ENCODE results near the gene MICAL1. TPM values are rescaled to one million over a fixed set of nuclear protein-coding genes. Genes with fewer than 3 reads are reported as not detected.

MICAL1 gene
- total and polyA plus RNA-seq, 2 experiments from 2014 or later, result 46.5 to 51.2 TPM

- Histone ChIP-seq H3K9me2 (replicated peaks; ENCODE audit: insufficient read depth) (no peaks in the 10 kb centered on the region), H3K79me2 (peaks cover 6% of the 10 kb centered on the region), H2AFZ (no peak overlapping the region), H3K27me3 (no peaks in the 10 kb centered on the region), H3K4me3 (no peak overlapping the region), H3K27ac (no peak overlapping the region), H3K9me3 (ENCODE audit: low read depth) (no peaks in the 10 kb centered on the region), H4K20me1 (ENCODE audit: insufficient read depth, poor library complexity, severe bottlenecking) (no peaks in the 10 kb centered on the region), H3K36me3 (replicated peaks; ENCODE audit: insufficient read depth, low read depth) (no peaks in the 10 kb centered on the region), H3K4me1 (ENCODE audit: insufficient read depth) (peaks cover 6% of the 10 kb centered on the region), H3K4me2 (no peak overlapping the region)
- no peak for TF ChIP-seq EZH2 (IDR thresholded peaks at IDR 0.05; ENCODE audit: borderline replicate concordance)
- 97% methylated on average over 7 of the region's 7 CpGs for WGBS (ENCODE audit: low lambda C conversion rate, missing lambda C conversion rate)
- DNase-seq (ENCODE audit: low spot score), result no peak
Observed at GRCh38 chr6:109451376-109451775, 4.2 kb downstream of the MICAL1 start.

GRCh38 chr6:109450801-109451200, 4.8 kb downstream of the MICAL1 start:
- no peak overlapping the region for H3K4me2 ChIP-seq
- H3K79me2 ChIP-seq, result peaks cover 6% of the 10 kb centered on the region
- no peak overlapping the region for H3K4me3 ChIP-seq
- H3K36me3 ChIP-seq (replicated peaks; ENCODE audit: insufficient read depth, low read depth), result no peaks in the 10 kb centered on the region
- H3K9me3 ChIP-seq (ENCODE audit: low read depth), result no peaks in the 10 kb centered on the region
- H3K27me3 ChIP-seq, result no peaks in the 10 kb centered on the region
- H2AFZ ChIP-seq, result no peak overlapping the region
- TF ChIP-seq CTCF (IDR thresholded peaks at IDR 0.05; ENCODE audit: poor library complexity), result no peak
- DNase-seq (ENCODE audit: low spot score), result no peak
- peaks cover 6% of the 10 kb centered on the region for H3K4me1 ChIP-seq (ENCODE audit: insufficient read depth)
- no peaks in the 10 kb centered on the region for H3K9me2 ChIP-seq (replicated peaks; ENCODE audit: insufficient read depth)
- no peaks in the 10 kb centered on the region for H4K20me1 ChIP-seq (ENCODE audit: insufficient read depth, poor library complexity, severe bottlenecking)
- 89% methylated on average over 3 of the region's 3 CpGs for WGBS (ENCODE audit: low lambda C conversion rate, missing lambda C conversion rate)
- H3K27ac ChIP-seq, result no peak overlapping the region

- H3K4me2 ChIP-seq, result no peak overlapping the region
- H3K27me3 ChIP-seq, result no peaks in the 10 kb centered on the region
- H3K4me3 ChIP-seq, result no peak overlapping the region
- no peak for DNase-seq (ENCODE audit: low spot score)
- WGBS (ENCODE audit: low lambda C conversion rate, missing lambda C conversion rate), result 95% methylated on average over 16 of the region's 16 CpGs
- peaks cover 6% of the 10 kb centered on the region for H3K4me1 ChIP-seq (ENCODE audit: insufficient read depth)
- H3K27ac ChIP-seq, result no peak overlapping the region
- H2AFZ ChIP-seq, result no peak overlapping the region
- H3K9me3 ChIP-seq (ENCODE audit: low read depth), result no peaks in the 10 kb centered on the region
- H3K36me3 ChIP-seq (replicated peaks; ENCODE audit: insufficient read depth, low read depth), result no peaks in the 10 kb centered on the region
- TF ChIP-seq CTCF (IDR thresholded peaks at IDR 0.05; ENCODE audit: poor library complexity), result no peak
- no peak for TF ChIP-seq EZH2 (IDR thresholded peaks at IDR 0.05; ENCODE audit: borderline replicate concordance)
- no peak for TF ChIP-seq EZH2phosphoT487 (IDR thresholded peaks at IDR 0.05; ENCODE audit: low read depth, severe bottlenecking, unreplicated experiment)
- no peaks in the 10 kb centered on the region for H4K20me1 ChIP-seq (ENCODE audit: insufficient read depth, poor library complexity, severe bottlenecking)
- H3K79me2 ChIP-seq, result peaks cover 6% of the 10 kb centered on the region
- no peaks in the 10 kb centered on the region for H3K9me2 ChIP-seq (replicated peaks; ENCODE audit: insufficient read depth)
Observed at GRCh38 chr6:109449795-109450673, 5.5 kb downstream of the MICAL1 start.

- no peak overlapping the region for H2AFZ ChIP-seq
- H3K27me3 ChIP-seq, result no peaks in the 10 kb centered on the region
- no peaks in the 10 kb centered on the region for H3K9me2 ChIP-seq (replicated peaks; ENCODE audit: insufficient read depth)
- peaks cover 1% of the 10 kb centered on the region for H3K4me1 ChIP-seq (ENCODE audit: insufficient read depth)
- H3K36me3 ChIP-seq (replicated peaks; ENCODE audit: insufficient read depth, low read depth), result no peaks in the 10 kb centered on the region
- no peaks in the 10 kb centered on the region for H4K20me1 ChIP-seq (ENCODE audit: insufficient read depth, poor library complexity, severe bottlenecking)
- no peak for DNase-seq (ENCODE audit: low spot score)
- H3K9me3 ChIP-seq (ENCODE audit: low read depth), result no peaks in the 10 kb centered on the region
- TF ChIP-seq CTCF (IDR thresholded peaks at IDR 0.05; ENCODE audit: poor library complexity) (no peak), EZH2phosphoT487 (IDR thresholded peaks at IDR 0.05; ENCODE audit: low read depth, severe bottlenecking, unreplicated experiment) (no peak), EZH2 (IDR thresholded peaks at IDR 0.05; ENCODE audit: borderline replicate concordance) (no peak)
- H3K4me2 ChIP-seq, result no peak overlapping the region
- H3K79me2 ChIP-seq, result peaks cover 5% of the 10 kb centered on the region
- no peak overlapping the region for H3K27ac ChIP-seq
- H3K4me3 ChIP-seq, result no peak overlapping the region
- WGBS (ENCODE audit: low lambda C conversion rate, missing lambda C conversion rate), result 94% methylated on average over 16 of the region's 19 CpGs
Observed at GRCh38 chr6:109449064-109449794, 6.3 kb downstream of the MICAL1 start.
